HG02885 (cell line): Measurements from ENCODE around the gene PIGM.

ENCODE experiments used
- ATAC-seq: cut with Tn5 transposase; IDR thresholded peaks from one replicate; pipeline ENCODE4 v1.9.1; 2021; ENCODE audit warnings: mild to moderate bottlenecking; ENCODE audit not compliant: unreplicated experiment, poor library complexity

The PIGM gene

GRCh38 chr1:160024195-160024905, 7.4 kb downstream of the PIGM start:
- no peak for ATAC-seq

- ATAC-seq = no peak
Measured at GRCh38 chr1:160022330-160023310, 9.2 kb downstream of the PIGM start.

- ATAC-seq = no peak
Measured at GRCh38 chr1:160021376-160022074, 10.3 kb downstream of the PIGM start.

- no peak for ATAC-seq
Measured at GRCh38 chr1:160020196-160020595, 11.6 kb downstream of the PIGM start.

GRCh38 chr1:160018900-160019299, 12.9 kb downstream of the PIGM start:
- no peak for ATAC-seq

GRCh38 chr1:160018347-160018746, 13.4 kb downstream of the PIGM start:
- no peak for ATAC-seq

GRCh38 chr1:160017592-160017991, 14.2 kb downstream of the PIGM start:
- no peak for ATAC-seq

- no peak for ATAC-seq
Measured at GRCh38 chr1:160011781-160012180, 20.0 kb downstream of the PIGM start.

GRCh38 chr1:160009801-160010200, 22.0 kb downstream of the PIGM start:
- no peak for ATAC-seq

GRCh38 chr1:160009081-160009480, 22.7 kb downstream of the PIGM start:
- ATAC-seq = no peak

GRCh38 chr1:160007577-160008200, 24.1 kb downstream of the PIGM start:
- no peak for ATAC-seq

- peak; percentile 78 for ATAC-seq
Measured at GRCh38 chr1:160006312-160006940, 25.4 kb downstream of the PIGM start.

- no peak for ATAC-seq
Measured at GRCh38 chr1:160005070-160005469, 26.7 kb downstream of the PIGM start.

- ATAC-seq = no peak
Measured at GRCh38 chr1:160004425-160004824, 27.4 kb downstream of the PIGM start.

- no peak for ATAC-seq
Measured at GRCh38 chr1:160004001-160004400, 27.8 kb downstream of the PIGM start.

- no peak for ATAC-seq
Measured at GRCh38 chr1:160001440-160001839, 30.4 kb downstream of the PIGM start.

GRCh38 chr1:159999204-159999603, 32.6 kb downstream of the PIGM start:
- no peak for ATAC-seq

GRCh38 chr1:159996653-159997052, 35.1 kb downstream of the PIGM start:
- no peak for ATAC-seq

- no peak for ATAC-seq
Measured at GRCh38 chr1:159994896-159995295, 36.9 kb downstream of the PIGM start.

- ATAC-seq = no peak
Measured at GRCh38 chr1:159993911-159994310, 37.9 kb downstream of the PIGM start.
